Caco-2 (cell line): ENCODE results near the gene IFT81. TPM values are rescaled to one million over a fixed set of nuclear protein-coding genes. Genes with fewer than 3 reads are reported as not detected.

Source experiments
- BruUV-seq: library from RNA; stranded (reverse); fragments of 400-500 nt; replicated peaks from 2 replicates; lab custom pipeline; 2021; lab: Mats Ljungman, UMichigan
- CTCF ChIA-PET: fragments of 300-600 bp; sonication (Branson Sonifier 250); formaldehyde crosslinking; loops from one replicate; lab custom pipeline; 2022; ENCODE audit warnings: antibody characterized with exemption; lab: Charles Lee
- POLR2A ChIA-PET: fragments of 300-600 bp; sonication (Branson Sonifier 250); formaldehyde crosslinking; loops from one replicate; lab custom pipeline; 2022; ENCODE audit warnings: antibody characterized with exemption; lab: Charles Lee
- DNase-seq, 2 experiments: peaks; one replicate each; pipeline versions ENCODE4 v3.0.0 to v3.0.0-alpha.2; 2020 to 2022
- H3K27me3 ChIP-seq: replicated peaks from 2 replicates; pipeline ENCODE4 v1.6.0; 2011; ENCODE audit warnings: low read length; ENCODE audit not compliant: control insufficient read depth, insufficient read depth
- H3K36me3 ChIP-seq: 2 replicates; pipeline ENCODE4 v1.5.1; 2011; ENCODE audit warnings: low read length; ENCODE audit not compliant: control insufficient read depth, insufficient read depth
- H3K4me1 ChIP-seq: fragments of 250-450 bp; sonication (Bioruptor Pico); 2 replicates; pipeline ENCODE4 v1.5.1; 2020; ENCODE audit warnings: mild to moderate bottlenecking
- H3K4me3 ChIP-seq: 2 replicates; pipeline ENCODE4 v1.5.1; 2011; ENCODE audit warnings: low read depth, mild to moderate bottlenecking, control low read depth, low read length
- H3K9me3 ChIP-seq: fragments of 250-450 bp; sonication (Bioruptor Pico); 2 replicates; pipeline ENCODE4 v1.5.1; 2020; ENCODE audit warnings: mild to moderate bottlenecking, moderate library complexity
- H3K27ac Mint-ChIP-seq: one replicate; pipeline ENCODE4 v1.8.0; 2022; ENCODE audit warnings: mixed read lengths; ENCODE audit not compliant: unreplicated experiment
- H3K27me3 Mint-ChIP-seq: one replicate; pipeline ENCODE4 v1.8.0; 2022; ENCODE audit warnings: mixed read lengths; ENCODE audit not compliant: insufficient read depth, unreplicated experiment
- H3K36me3 Mint-ChIP-seq: one replicate; pipeline ENCODE4 v1.8.0; 2022; ENCODE audit warnings: mild to moderate bottlenecking, mixed read lengths; ENCODE audit not compliant: insufficient read depth, unreplicated experiment
- H3K4me1 Mint-ChIP-seq: one replicate; pipeline ENCODE4 v1.8.0; 2022; ENCODE audit warnings: low read depth, mixed read lengths; ENCODE audit not compliant: unreplicated experiment
- H3K4me3 Mint-ChIP-seq: one replicate; pipeline ENCODE4 v1.8.0; 2022; ENCODE audit warnings: mild to moderate bottlenecking, moderate library complexity, mixed read lengths; ENCODE audit not compliant: unreplicated experiment
- H3K9me3 Mint-ChIP-seq: one replicate; pipeline ENCODE4 v1.8.0; 2022; ENCODE audit warnings: mixed read lengths; ENCODE audit not compliant: unreplicated experiment
- CTCF ChIP-seq, 2 experiments: fragments of 200-600 bp in 1 of 2; IDR thresholded peaks; 1 replicate in 1 of 2; 2 replicates in 1 of 2; pipeline versions ENCODE4 v1.5.1 to v1.8.0; 2011 to 2022; ENCODE audit warnings: antibody characterized with exemption in 1 of 2, control low read depth in 1 of 2, inconsistent platforms in 1 of 2, low read depth in 1 of 2, low read length in 1 of 2, mild to moderate bottlenecking in 1 of 2, moderate library complexity in 1 of 2; ENCODE audit not compliant: insufficient read depth in 1 of 2, severe bottlenecking in 1 of 2, unreplicated experiment in 1 of 2
- intact Hi-C: fragments of 100-400 bp; cut with micrococcal nuclease; formaldehyde crosslinking; loops from one replicate; pipeline ENCODE4 v1.10.0; 2022; ENCODE audit not compliant: unreplicated experiment
- total RNA-seq: library from RNA; stranded (reverse); gene quantifications from 2 replicates; pipeline ENCODE4 v1.2.3, GENCODE V29; 2022

The IFT81 gene
- total RNA-seq, 1 experiment from 2014 or later = 5.9 TPM

DNA sequence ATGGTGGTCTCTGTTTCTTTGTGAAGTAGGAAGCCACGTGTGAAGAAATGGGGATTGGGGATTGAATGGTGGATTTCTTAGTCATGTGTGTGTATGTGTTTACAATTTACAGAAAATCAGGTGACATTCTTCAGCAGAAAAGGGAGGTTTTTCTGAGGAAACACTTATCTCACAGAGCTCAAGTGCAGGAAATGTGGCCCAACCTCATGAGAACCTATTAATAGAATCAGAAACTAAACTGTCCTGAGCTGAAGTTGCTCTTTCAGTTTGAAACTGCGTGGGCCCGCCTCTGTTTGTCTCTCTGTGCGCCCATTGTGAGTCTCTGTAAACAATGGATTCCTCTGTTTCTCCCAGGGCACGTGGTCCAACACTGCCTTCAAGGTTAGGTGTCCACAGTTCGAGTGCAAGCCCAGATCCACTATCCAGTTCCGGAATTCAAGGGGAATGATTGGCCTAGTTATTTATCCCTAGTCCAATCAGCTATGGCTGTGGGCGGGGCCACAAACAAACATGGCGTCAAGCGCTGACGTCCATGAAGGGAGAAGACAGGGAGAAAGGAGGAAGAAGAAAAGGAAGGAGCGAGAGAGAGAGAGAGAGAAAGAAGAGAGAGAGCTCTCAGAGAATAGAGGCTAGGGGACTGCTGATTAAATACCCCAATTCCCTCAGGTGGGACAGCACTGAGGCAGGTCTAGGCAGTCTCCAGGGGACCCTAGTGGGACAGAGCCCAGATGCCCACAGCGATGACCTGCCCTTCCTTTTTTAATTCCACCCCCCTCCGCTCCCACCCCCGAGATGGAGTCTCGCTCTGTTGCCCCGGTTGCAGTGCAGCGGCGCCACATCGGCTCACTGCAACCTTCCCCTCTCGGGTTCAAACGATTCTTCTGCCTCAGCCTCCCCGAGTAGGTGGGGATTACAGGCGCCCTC, 44.4 kb upstream of the IFT81 start:
- no peaks in the 10 kb centered on the region for H3K36me3 ChIP-seq
- no peaks in the 10 kb centered on the region for H3K27me3 ChIP-seq
- H3K4me1 ChIP-seq = no peaks in the 10 kb centered on the region
- ChIA-PET POLR2A (interaction anchor here (0.5 kb wide), 1 partner anchor 351 kb away, joined by 4 read pairs; no protein-coding TSS in a partner anchor), CTCF (no interaction called here)
- Mint-ChIP-seq H3K4me3 (no peak overlapping the region), H3K4me1 (peaks cover 7% of the 10 kb centered on the region), H3K9me3 (peaks cover 6% of the 10 kb centered on the region), H3K27me3 (no peaks in the 10 kb centered on the region), H3K36me3 (no peaks in the 10 kb centered on the region), H3K27ac (no peak overlapping the region)
- intact Hi-C loops = no loop called here
- H3K9me3 ChIP-seq = no peaks in the 10 kb centered on the region
- DNase-seq = no peak
- H3K4me3 ChIP-seq = no peak overlapping the region
- no TSS peak for BruUV-seq
- no peak for TF ChIP-seq CTCF (IDR thresholded peaks at IDR 0.05; ENCODE audit: insufficient read depth in 1 of 2, low read depth in 1 of 2, low read length in 1 of 2, severe bottlenecking in 1 of 2, unreplicated experiment in 1 of 2)

DNA sequence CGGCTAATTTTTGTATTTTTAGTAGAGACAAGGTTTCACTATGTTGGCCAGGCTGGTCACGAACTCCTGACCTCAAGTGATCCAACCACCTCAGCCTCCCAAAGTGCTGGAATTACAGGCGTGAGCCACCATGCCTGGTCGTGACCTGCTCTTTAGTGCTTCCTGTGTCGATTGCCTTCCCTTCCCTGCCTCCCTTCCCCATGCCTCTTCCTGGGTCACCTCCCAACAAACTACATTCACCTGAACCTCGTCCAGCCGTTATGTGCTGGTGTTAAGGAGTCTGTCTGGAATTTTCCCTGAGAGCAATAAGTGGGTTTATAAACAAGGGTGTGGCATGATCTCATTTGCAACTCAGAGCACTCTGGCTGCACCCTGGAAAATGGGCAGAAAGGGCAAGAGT, 43.7 kb upstream of the IFT81 start:
- POLR2A ChIA-PET = no interaction called here
- H3K9me3 ChIP-seq = no peaks in the 10 kb centered on the region

More for the DNA sequence above, 43.7 kb upstream of the IFT81 start:
- intact Hi-C loops = no loop called here
- Histone ChIP-seq H3K27me3 (no peaks in the 10 kb centered on the region), H3K4me3 (no peak overlapping the region), H3K4me1 (no peaks in the 10 kb centered on the region), H3K36me3 (no peaks in the 10 kb centered on the region)
- peaks cover 7% of the 10 kb centered on the region for H3K4me1 Mint-ChIP-seq
- H3K27ac Mint-ChIP-seq = no peak overlapping the region
- TF ChIP-seq CTCF (IDR thresholded peaks at IDR 0.05; ENCODE audit: insufficient read depth in 1 of 2, low read depth in 1 of 2, low read length in 1 of 2, severe bottlenecking in 1 of 2, unreplicated experiment in 1 of 2) = no peak
- BruUV-seq = no TSS peak
- DNase-seq = no peak
- H3K27me3 Mint-ChIP-seq = no peaks in the 10 kb centered on the region
- no peaks in the 10 kb centered on the region for H3K36me3 Mint-ChIP-seq
- no peak overlapping the region for H3K4me3 Mint-ChIP-seq
- CTCF ChIA-PET = no interaction called here
- H3K9me3 Mint-ChIP-seq = peaks cover 6% of the 10 kb centered on the region
